ENCODE results near the gene KLK10.
A peak's percentile ranks its signal among the peaks of the same experiment; 100 is the strongest.

Gene KLK10

DNA sequence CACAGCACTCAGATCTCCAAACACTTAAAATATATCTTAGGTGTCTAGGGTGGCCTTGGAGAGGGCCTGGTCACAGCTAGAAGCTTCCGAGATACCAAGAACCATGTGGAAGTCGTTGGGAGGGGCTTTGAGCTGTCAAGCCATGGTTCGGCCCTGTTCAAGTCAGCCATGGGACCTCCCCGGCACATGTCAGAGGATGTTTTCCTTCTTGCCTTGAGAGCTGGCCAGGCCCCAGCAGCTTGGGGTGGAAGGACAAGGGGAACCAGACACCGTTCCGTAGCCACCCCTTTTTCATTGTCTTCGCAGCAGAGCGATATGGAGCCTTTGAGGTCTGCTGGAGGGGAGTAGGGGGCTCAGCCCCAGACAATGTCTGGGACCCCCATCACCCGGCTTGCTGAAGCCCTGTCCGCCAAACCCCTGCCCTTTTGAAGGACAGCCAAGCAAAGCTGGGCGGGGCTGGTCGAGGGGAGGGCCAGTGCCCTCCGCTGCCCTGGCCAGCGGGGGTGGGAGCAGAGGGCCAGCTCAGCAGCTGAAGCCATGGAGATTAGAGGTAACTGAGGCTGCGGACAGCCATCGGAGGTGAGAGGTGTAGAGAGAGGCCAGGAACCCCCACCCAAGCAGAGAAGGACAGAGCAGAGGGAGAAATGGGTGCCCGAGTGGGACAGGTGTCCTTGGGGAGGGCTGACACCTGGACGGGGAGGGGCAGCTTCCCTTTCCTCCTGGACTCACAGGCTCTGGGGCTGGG is 6.5 kb upstream of the KLK10 start:
- DNase-seq, result no peak

GRCh38 chr19:51025401-51025800 is 5.9 kb upstream of the KLK10 start:
- no peak for DNase-seq

GRCh38 chr19:51024924-51025323 is 5.4 kb upstream of the KLK10 start:
- DNase-seq, result peak; percentile 57

DNA sequence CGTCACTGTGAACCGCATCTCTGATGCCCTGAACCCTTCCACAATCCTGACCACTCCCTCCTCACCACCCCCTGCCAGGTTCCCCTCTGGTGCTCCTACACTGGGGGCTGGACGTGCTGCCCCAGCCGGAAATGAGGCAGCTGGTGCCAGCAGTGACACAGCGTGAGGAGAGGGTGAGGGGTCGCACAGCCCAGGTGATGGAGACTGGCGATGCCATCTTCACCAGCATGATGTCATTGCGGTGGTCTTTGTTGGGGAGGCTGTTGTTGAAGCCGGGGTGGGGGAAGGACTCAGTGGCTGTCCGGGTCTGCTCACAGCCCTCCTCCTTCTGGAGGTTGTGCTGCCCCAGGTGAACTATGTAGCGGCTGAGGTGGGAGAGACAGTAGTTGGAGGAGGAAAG is 4.4 kb upstream of the KLK10 start:
- DNase-seq, result no peak

DNA sequence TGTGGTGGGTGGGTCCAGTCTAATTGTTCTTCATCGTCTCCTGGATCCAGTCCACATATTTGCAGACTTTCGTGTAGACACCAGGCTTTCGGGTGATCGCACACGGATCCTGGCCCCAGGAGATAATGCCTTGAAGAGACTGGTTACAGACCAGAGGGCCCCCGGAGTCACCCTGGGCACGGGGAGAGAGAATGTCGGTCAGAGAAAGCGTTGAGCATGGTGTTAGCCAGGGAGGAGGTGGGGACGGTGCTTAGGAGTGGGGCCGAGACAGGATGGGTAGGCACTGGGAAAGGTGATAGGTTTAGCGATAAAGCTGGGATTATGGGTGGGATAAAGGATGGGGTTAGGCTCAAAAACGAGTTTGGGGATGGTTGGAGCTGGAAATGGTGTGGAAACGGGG is 3.0 kb upstream of the KLK10 start:
- no peak for DNase-seq

- DNase-seq, result peak; percentile 75
Observed at GRCh38 chr19:51020988-51021651, 1.6 kb upstream of the KLK10 start.

- DNase-seq, result no peak
Observed at GRCh38 chr19:51018745-51019543, 565 bp downstream of the KLK10 start.

DNA sequence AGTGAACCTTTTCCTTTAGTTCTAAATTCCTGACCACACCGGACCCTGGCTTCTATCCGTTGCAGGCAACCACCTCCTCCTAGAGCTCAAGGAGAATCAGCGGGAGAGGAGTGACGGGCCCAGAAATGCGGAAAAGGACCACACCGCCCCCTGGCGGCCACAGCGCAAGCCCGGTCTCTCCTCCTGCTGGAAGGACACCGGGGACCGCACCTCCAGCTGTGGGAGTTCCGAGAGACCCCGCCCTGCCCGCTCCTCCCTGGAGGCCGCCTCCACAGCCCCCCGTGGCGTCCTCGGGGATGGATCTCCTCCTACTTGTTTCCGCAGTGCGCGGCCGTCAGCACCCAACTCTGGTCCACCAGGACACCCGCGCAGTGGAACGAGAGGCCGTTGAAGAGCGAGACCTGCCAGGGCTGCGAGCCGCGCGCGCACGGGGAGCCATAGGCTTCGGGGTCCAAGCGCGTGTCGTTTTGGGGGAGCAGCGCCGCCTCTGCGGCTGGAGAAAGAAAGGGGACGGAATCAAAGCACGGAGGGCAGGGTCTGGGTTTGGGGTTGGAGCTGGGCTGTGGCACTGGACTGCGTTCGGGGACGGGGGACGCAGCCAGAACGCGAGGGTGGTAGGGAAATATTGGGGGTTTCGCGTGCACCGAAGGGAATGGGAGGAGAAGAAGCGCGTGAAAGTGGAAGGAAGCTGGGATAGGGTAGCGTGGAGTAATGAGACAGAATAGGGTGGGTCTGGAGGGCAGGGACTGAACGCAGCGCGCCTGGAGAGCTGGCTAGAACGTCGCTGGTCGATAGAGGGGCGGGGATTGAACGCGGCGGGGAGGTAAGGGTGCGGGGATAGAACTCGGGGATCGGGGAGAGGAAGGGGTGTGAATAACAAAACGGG is 2.5 kb downstream of the KLK10 start:
- DNase-seq, result peak; percentile 29

- no peak for DNase-seq
Observed at GRCh38 chr19:51015691-51016267, 3.7 kb downstream of the KLK10 start.

DNA sequence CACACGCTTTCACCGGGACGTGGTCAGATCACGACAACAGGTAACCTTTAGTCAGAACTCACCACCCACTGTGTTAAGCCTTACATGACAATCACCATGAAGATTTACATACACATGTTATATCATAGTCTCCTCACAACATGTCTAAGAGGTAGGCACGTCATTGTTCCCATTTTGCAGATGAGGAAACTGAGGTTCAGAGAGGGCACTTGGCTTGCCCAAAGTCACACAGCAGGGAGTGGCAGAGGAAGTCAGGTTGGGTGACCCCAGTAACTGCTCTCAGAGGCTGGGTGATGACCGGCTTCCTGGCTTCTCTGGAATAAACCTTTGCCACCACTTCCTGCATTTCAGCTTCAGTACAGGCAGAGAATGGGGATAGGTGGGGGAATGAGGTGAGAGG is 5.3 kb downstream of the KLK10 start:
- no peak for DNase-seq

GRCh38 chr19:51012661-51013190 is 6.8 kb downstream of the KLK10 start:
- no peak for DNase-seq

GRCh38 chr19:51010066-51010795 is 9.3 kb downstream of the KLK10 start:
- no peak for DNase-seq

GRCh38 chr19:51009061-51009891 is 10.2 kb downstream of the KLK10 start:
- DNase-seq, result no peak

DNA sequence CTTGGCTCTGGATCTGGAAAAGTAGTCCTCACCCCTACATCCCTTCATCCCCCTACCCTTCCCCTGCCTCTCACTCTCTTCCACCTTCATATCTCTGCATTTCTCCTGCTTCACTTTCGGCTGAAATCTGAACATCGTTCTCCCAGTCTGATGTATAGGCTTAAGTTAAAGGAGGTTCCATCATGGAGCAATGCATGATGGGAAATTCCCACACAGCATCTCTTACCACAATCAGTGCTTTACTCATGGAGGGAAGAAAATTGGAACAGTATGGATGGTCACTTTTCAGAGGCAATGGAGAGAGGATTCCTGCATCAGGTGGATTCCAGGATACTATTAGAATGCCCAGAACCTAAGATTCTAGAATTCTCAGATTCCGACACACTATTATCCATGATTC is 12.0 kb downstream of the KLK10 start:
- DNase-seq, result no peak

GRCh38 chr19:51006406-51006805 is 13.1 kb downstream of the KLK10 start:
- no peak for DNase-seq

DNA sequence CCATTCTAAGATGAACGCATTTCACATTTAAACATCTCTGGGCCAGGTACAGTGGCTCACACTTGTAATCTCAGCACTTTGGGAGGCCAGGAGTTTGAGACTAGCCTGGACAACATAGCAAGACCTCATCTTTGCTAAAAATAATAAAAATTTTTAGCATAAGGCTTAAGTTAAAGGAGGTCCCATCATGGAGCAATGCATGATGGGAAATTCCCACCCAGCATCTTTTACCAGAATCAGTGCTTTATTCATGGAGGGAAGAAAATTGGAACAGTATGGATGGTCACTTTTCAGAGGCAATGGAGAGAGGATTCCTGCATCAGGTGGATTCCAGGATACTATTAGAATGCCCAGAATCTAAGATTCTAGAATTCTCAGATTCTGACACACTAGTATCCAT is 14.3 kb downstream of the KLK10 start:
- DNase-seq, result no peak

DNA sequence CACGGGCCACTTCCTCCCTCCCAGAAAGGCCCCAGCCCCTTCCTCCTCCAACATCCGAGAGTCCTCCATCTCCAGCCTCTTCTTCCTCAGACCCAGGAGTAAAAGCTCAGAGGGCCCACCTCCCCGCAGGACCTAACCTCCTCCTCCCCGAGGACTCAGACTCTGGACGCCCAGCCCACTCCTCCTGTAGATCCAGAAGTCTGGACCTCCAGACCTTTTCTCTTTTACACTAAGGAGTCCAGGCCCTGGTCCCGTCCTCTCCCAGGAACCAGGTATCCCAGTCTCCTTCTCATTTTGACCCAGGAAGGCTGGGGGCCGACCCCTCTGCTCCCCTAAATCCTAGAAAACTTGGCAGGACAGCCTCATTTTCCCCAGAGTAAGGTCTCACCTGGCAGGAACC is 16.2 kb downstream of the KLK10 start:
- DNase-seq, result no peak

GRCh38 chr19:51002542-51003311 is 16.8 kb downstream of the KLK10 start:
- no peak for DNase-seq

DNA sequence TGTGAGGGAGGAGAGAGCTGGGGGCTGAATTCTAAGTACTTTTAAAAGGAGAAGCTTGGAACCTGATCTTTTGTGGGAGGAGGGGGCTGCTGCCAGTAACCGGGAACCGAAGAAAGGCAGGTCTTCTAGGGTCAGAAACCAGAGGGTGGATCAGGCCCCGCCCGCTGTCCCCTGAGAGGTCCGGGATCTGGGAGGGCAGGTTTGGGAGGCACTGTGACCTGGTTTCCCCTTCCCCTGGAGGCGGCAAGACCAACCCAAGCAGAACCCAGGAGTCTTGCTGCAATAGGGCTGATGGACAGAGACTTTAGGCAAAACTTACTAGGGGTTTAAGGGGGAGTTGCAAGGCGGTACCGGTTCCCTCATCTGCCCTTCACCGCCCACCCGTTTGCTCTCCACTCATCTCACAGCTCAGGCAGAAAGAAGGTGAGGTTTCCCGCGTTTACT is 17.4 kb downstream of the KLK10 start:
- DNase-seq, result no peak

GRCh38 chr19:51001515-51001914 is 18.0 kb downstream of the KLK10 start, which contains the start of gene KLK8:
Gene KLK8 (minus strand): TSS chr19:51001604. CDS start chr19:51001167, 437 bp downstream.
- no peak for DNase-seq

All from NCI-H748 treated with DMSO at 0.1 percent for 48 hours (cell line).